HG03442 (cell line): ENCODE data around the gene CPNE8.

ENCODE experiments used
- ATAC-seq: cut with Tn5 transposase; IDR thresholded peaks from one replicate; pipeline ENCODE4 v1.9.1; 2021; ENCODE audit warnings: mild to moderate bottlenecking, moderate library complexity; ENCODE audit not compliant: unreplicated experiment

The CPNE8 gene

DNA sequence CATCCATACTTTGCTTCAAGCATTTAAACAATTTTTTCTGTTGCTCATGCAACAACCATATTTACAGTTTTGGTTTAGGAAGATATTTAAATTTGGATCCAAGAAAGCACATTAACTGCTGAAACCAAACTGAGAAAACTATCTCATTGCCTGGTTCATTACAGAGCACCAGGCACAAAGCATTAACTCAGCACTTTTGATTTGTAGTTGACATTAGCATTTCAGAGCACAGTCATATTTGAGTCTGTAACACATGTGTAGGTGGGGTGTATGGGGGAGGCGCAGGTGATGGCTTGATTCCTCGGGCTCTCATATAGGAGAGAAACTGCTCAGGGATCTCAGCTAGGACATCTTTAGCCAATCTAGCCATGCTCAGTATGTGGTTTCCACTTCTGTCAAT, 251.7 kb downstream of the CPNE8 start:
- ATAC-seq, result no peak

DNA sequence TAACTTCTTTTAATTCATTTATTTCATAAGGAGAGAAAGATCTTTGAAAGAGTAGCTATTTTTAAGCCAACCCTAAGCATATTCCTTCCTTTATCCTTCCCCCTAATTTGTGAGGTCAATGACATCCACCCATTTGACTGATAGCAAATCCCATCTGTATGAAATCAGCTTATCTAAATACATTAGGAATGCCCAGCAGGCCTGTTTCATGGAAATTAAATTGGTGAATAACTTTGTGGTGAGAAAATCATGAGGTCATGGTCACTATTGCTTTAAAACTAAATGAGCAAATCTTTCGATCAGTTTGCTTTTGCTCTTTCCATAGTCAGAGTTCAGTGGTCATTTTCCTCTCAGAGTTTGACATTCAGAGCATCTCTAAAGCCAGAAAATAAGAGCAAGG, 256.6 kb downstream of the CPNE8 start:
- ATAC-seq, result no peak

DNA sequence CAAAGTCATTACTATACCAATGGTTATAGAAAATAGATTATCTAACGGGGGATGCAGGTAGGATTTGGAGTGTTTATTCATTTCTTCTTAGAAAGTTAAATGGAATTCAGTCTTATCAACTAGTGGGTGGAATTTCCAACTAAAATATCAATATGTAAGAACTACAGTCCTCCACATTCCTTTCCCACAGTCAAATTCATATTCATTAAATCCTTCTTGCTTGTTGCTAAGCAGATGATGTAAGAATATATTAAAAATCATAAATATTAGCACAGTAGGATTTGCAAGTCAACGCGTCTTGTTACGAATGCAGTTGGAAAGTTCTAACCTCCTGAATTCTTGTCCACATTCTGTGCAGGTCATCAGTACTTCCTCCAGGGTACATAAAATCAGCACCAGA, 259.2 kb downstream of the CPNE8 start:
- ATAC-seq, result no peak

DNA sequence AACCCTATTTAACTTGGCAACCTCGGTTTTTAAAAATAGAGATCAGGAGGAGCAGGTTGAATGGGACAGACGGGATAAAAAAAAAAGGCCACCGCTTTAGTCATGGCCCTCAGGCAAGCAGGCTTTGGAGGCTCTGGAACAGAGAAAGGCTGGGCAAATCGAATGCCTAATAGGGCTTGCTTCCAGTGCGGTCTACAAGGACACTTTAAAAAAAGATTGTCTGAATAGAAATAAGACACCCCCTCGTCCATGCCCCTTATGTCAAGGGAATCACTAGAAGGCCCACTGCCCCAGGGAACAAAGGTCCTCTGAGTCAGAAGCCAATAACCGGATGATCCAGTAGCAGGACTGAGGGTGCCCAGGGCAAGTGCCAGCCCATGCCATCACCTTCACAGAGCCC, 265.8 kb downstream of the CPNE8 start:
- ATAC-seq, result no peak

DNA sequence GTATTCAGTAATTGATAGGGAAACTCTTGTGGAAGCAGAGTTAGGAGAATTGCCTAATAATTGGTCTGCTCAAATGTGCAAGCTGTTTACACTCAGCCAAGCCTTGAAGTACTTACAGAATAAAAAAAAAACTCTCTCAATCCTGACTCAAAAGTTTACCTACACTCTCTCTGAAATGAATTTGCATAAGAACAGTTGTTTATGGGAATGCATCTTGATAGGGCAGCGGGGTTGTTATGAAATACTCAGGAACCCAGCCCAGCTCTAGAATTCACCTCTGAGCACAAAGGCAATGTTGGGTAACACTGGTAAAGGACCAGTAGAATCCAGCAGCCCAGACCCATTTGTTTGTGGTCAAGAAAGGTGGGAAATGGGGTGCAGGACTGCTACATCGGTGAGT, 267.0 kb downstream of the CPNE8 start:
- no peak for ATAC-seq

DNA sequence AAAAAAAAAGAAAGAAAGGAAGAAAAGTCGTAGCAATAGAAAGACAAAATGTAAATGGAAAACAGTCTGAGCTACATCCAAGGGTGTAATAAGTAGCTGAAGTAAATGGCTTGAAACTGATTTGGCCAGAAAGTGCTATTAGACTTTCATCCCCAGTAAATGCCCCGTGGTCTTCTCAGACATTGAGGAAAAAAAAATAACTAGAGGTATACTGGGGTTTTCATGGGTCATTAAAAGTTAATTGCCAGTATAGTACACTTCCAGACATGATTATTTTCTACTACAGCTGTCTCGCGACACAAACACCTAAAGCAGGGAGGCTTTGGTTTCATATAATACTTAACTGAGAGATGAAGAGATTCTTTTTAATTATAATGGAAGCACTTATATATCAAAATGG, 271.9 kb downstream of the CPNE8 start:
- no peak for ATAC-seq

DNA sequence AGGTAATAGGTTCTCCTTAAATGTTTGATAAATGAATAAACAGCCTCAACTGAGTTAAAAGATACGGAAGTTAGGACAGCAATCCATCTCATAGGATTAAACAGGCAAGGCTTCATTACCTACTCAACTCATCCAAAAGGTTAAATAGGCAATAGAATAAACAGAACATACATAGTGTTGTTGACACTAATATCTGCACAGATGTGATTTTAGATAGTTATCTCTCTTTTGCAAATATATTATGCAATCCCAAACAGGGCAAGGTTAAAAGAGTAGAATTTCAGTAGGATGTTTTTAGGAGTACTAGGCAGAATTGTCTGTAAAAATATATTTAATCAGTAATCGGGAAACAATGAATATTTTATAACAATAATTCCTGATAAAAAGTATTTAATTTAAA, 276.3 kb downstream of the CPNE8 start:
- no peak for ATAC-seq

DNA sequence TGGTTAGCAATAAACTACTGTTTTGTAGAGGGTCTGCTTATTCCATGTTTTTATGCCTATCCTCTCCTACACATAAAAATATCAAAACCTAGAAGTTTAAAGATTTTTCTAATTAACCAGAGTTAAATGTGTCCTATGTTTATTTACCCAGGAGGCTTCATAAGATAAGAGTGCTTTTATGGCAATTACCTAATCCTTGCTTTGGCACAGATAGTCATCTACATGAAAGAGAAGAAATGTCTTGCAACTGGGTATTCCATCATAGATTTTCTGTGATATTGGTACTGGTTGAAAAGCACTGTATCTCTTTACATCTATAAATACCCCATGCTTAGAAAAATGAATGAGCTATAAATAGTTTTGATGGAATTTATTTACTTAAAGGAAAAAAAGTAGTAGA, 277.1 kb downstream of the CPNE8 start:
- ATAC-seq, result no peak

DNA sequence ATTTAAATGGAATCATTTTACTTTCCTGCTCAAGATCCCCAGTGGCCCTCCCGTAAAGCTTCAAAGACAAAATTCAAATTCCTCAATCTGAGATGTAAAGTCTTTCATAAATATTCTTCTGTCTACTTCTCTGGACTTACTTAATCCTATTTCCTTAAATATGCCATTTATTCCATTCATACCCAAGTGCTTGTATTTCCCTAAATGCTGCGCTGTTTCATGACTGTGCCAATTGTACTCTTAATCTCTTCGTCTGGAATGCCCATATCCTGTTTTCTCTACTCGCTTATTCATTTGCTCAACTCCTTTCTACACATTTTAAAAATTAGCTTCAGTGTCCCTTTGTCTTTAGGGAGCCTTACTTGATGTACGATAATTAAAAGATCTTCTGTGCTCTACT, 280.1 kb downstream of the CPNE8 start:
- ATAC-seq, result no peak

DNA sequence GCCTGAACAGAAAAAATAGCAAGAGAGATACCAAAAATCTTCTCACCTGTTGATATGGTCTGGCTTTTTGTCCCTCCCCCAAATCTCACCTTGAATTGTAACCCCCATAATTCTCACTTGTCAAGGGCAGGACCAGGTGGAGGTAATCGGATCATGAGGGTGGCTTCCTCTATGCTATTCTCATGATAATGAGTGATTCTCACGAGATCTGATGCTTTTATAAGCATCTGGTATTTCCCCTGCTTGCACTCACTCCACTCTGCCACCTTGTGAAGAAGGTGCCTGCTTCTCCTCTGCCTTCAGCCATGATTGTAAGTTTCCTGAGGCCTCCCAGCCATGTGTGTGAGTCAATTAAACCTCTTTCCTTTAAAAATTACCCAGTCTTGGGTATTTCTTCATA, 291.2 kb downstream of the CPNE8 start:
- ATAC-seq, result no peak

DNA sequence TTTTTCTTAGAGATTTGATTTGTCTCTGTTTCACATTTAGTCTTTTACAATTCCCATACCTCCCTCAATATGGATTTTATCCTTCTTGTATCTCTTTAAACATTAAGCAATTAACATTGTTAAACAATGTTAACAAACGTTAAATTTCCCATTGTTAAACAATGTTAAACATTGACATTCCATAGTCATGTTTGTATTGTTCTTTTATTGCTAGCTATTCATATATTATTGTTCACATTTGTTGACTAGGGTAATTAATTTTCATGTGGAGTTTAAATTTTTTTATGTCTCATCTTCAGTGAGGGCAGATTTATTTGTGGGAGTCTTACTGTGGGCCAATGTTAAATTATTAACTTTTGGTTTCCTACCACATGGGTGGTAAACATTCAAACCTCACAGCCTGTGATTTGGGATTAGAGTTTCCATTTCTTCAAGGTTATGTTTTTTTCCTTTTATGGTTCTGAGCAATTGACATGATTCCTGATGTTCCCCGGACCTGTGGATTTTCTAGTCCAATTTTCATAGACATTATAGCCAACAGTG, 294.5 kb downstream of the CPNE8 start:
- ATAC-seq, result no peak

DNA sequence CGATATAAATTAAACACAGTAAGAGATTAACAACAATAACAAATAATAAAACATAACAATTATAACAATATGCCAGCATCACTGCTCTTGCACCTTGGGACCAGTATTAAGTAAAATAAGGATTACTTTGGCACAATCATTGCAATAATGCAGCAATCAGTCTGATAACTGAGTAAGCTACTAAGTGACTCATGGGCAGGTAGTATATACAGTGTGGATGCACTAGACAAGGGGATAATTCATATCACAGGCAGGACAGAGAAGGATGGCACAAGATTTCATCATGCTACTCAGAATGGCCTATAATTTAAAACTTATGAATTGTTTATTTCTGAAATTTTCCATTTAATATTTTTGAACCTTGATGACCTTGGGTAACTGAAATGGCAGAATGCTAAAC, 298.1 kb downstream of the CPNE8 start:
- ATAC-seq, result no peak
